Naive thymus-derived CD4-positive, alpha-beta T cell (primary cell): ENCODE data around the gene IFI44. TPM values are rescaled to one million over a fixed set of nuclear protein-coding genes. Genes with fewer than 3 reads are reported as not detected.

Experiments
- ATAC-seq: fragments of 150-1000 bp; cut with Tn5 transposase; 2 replicates; pipeline ENCODE4 v1.10.0; 2021; ENCODE audit warnings: mild to moderate bottlenecking, moderate library complexity
- CTCF ChIA-PET: fragments of 350-600 bp; sonication (Branson Sonifier 250); formaldehyde crosslinking; loops from one replicate; lab custom pipeline; 2021; ENCODE audit warnings: antibody characterized with exemption; lab: Charles Lee
- POLR2A ChIA-PET: fragments of 350-600 bp; sonication (Branson Sonifier 250); formaldehyde crosslinking; loops from one replicate; lab custom pipeline; 2021; ENCODE audit warnings: antibody characterized with exemption, inconsistent platforms; lab: Charles Lee
- DNase-seq, 9 donors: peaks; one replicate each; pipeline versions ENCODE4 v3.0.0 to v3.0.0-alpha.2; 2020 to 2022; ENCODE audit warnings: mixed read lengths in 1 of 9
- H3K27ac ChIP-seq: one replicate; pipeline ENCODE4 v1.7.0; 2013; ENCODE audit warnings: mild to moderate bottlenecking, low read depth, low read length, moderate library complexity
- H3K27me3 ChIP-seq, 2 donors: one replicate each; pipeline ENCODE4 v1.7.0; 2013; ENCODE audit warnings: low read length in 2 of 2, mild to moderate bottlenecking in 2 of 2, moderate library complexity in 2 of 2; ENCODE audit not compliant: control insufficient read depth in 2 of 2, insufficient read depth in 2 of 2
- H3K36me3 ChIP-seq, 3 experiments: 1 replicate in 2 of 3; 2 replicates in 1 of 3; pipeline ENCODE4 v1.7.0; 2013; ENCODE audit warnings: low read length in 3 of 3, mild to moderate bottlenecking in 3 of 3, moderate library complexity in 1 of 3; ENCODE audit not compliant: insufficient read depth in 3 of 3, control insufficient read depth in 2 of 3
- H3K4me1 ChIP-seq, 2 donors: one replicate each; pipeline ENCODE4 v1.7.0; 2013; ENCODE audit warnings: low read length in 2 of 2, mild to moderate bottlenecking in 2 of 2, moderate library complexity in 1 of 2; ENCODE audit not compliant: control insufficient read depth in 2 of 2, insufficient read depth in 2 of 2
- H3K4me3 ChIP-seq: 2 replicates; pipeline ENCODE4 v1.7.0; 2013; ENCODE audit warnings: mild to moderate bottlenecking, low read length
- H3K9me3 ChIP-seq, 3 experiments: 1 replicate in 2 of 3; 2 replicates in 1 of 3; pipeline ENCODE4 v1.7.0; 2013; ENCODE audit warnings: low read length in 3 of 3; ENCODE audit not compliant: control insufficient read depth in 2 of 3
- H3K27ac Mint-ChIP-seq, 9 donors: one replicate each; pipeline ENCODE4 v1.8.0; 2020 to 2022; ENCODE audit warnings: mixed read lengths in 9 of 9, mild to moderate bottlenecking in 8 of 9, moderate library complexity in 5 of 9, inconsistent platforms in 2 of 9
- H3K27me3 Mint-ChIP-seq, 5 donors: one replicate each; pipeline ENCODE4 v1.8.0; 2021 to 2022; ENCODE audit warnings: mixed read lengths in 5 of 5, mild to moderate bottlenecking in 1 of 5
- H3K36me3 Mint-ChIP-seq, 5 donors: one replicate each; pipeline ENCODE4 v1.8.0; 2020 to 2022; ENCODE audit warnings: mixed read lengths in 5 of 5, mild to moderate bottlenecking in 3 of 5, inconsistent platforms in 1 of 5
- H3K4me1 Mint-ChIP-seq, 7 donors: one replicate each; pipeline ENCODE4 v1.8.0; 2020 to 2022; ENCODE audit warnings: mixed read lengths in 7 of 7, mild to moderate bottlenecking in 3 of 7, inconsistent platforms in 1 of 7
- H3K4me3 Mint-ChIP-seq, 10 donors: one replicate each; pipeline ENCODE4 v1.8.0; 2020 to 2022; ENCODE audit warnings: mild to moderate bottlenecking in 10 of 10, mixed read lengths in 10 of 10, moderate library complexity in 6 of 10, inconsistent platforms in 2 of 10
- H3K9me3 Mint-ChIP-seq, 11 donors: one replicate each; pipeline ENCODE4 v1.8.0; 2020 to 2022; ENCODE audit warnings: mixed read lengths in 11 of 11, mild to moderate bottlenecking in 4 of 11, inconsistent platforms in 1 of 11, moderate library complexity in 1 of 11
- intact Hi-C, 2 donors: fragments of 100-400 bp; cut with micrococcal nuclease; formaldehyde crosslinking; loops; one replicate each; pipeline ENCODE4 v1.15.1; 2023
- polyA plus RNA-seq, 2 donors: library from polyadenylated mRNA; unstranded; fragments of 300-500 nt; fragmentation: Illumina TruSeq; gene quantifications; one replicate each; pipeline ENCODE4 v1.2.3, GENCODE V29; 2021
- total RNA-seq, 6 experiments: library from RNA in 5 of 6; stranded (reverse) in 5 of 6; gene quantifications; 1 replicate in 5 of 6; 2 replicates in 1 of 6; pipeline ENCODE4 v1.2.3 and lab custom pipeline; 2021 to 2026

IFI44 gene
- total and polyA plus RNA-seq, 7 experiments from 2014 or later: 9.8 to 142 (median 25.4) TPM

DNA sequence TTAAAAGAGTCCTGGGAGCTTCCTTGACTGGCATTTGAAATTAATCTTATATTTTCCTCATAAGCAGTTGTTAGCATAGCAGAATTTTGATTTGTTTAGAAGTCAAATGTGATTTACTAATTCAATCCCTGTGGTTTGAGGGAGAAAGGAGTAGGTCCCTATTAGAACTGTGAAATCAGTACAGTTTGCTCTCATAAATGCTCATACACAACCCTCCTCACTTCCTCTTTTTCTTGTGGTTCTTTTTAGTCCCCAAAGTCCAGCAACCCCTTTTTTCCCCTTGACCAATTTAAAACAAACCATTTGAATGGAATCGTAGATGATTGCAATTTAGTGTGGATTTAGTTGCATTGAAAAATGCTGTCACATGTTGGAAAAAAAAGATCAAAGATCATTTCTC is 9.2 kb upstream of the IFI44 start:
- ChIA-PET CTCF (interaction anchor here (1.0 to 1.8 kb wide), 2 partner anchors 23 to 33 kb away, joined by 4 read pairs; no protein-coding TSS in a partner anchor), POLR2A (interaction anchor here (0.7 kb wide), 1 partner anchor 20 kb away, joined by 3 read pairs; the partner anchor contains the start of gene IFI44L)
- no peaks in the 10 kb centered on the region for H3K36me3 ChIP-seq
- no peak for ATAC-seq
- H3K36me3 Mint-ChIP-seq: peaks cover 6 to 74% (median 42%) of the 10 kb centered on the region in 5 donors
- no peaks in the 10 kb centered on the region for H3K27me3 Mint-ChIP-seq
- peaks cover 7% of the 10 kb centered on the region in 2 donors for H3K4me1 ChIP-seq
- H3K27ac Mint-ChIP-seq: peak overlapping the region in 1 of 9 donors; percentile 15
- DNase-seq: no peak
- no peak overlapping the region for H3K4me3 ChIP-seq
- no peaks in the 10 kb centered on the region for H3K9me3 ChIP-seq
- peaks cover 3 to 67% (median 15%) of the 10 kb centered on the region in 7 donors for H3K4me1 Mint-ChIP-seq
- H3K9me3 Mint-ChIP-seq: peaks cover 0 to 14% (median 6%) of the 10 kb centered on the region in 11 donors
- no peak overlapping the region for H3K27ac ChIP-seq
- H3K4me3 Mint-ChIP-seq: no peak overlapping the region
- H3K27me3 ChIP-seq: no peaks in the 10 kb centered on the region
- intact Hi-C loops: loop anchor here in 1 of 2 donors (10.0 kb wide), 1 partner anchor 956 kb away; the partner anchor contains the start of gene ZZZ3

- intact Hi-C loops: loop anchor here in 1 of 2 donors (10.0 kb wide), 1 partner anchor 957 kb away; the partner anchor contains the start of gene ZZZ3
- POLR2A ChIA-PET: no interaction called here
- Mint-ChIP-seq H3K9me3 (peaks cover 0 to 19% (median 6%) of the 10 kb centered on the region in 11 donors), H3K36me3 (peaks cover 6 to 78% (median 36%) of the 10 kb centered on the region in 5 donors), H3K27ac (peak overlapping the region in 1 of 9 donors; percentile 51), H3K27me3 (no peaks in the 10 kb centered on the region), H3K4me1 (peaks cover 10 to 71% (median 26%) of the 10 kb centered on the region in 7 donors), H3K4me3 (no peak overlapping the region)
- ATAC-seq (no peak), DNase-seq (no peak)
- Histone ChIP-seq H3K27me3 (no peaks in the 10 kb centered on the region), H3K27ac (no peak overlapping the region), H3K36me3 (no peaks in the 10 kb centered on the region), H3K9me3 (no peaks in the 10 kb centered on the region), H3K4me1 (peaks cover 15 to 16% of the 10 kb centered on the region in 2 donors), H3K4me3 (no peak overlapping the region)
- CTCF ChIA-PET: interaction anchor here (0.7 kb wide), 1 partner anchor 22 kb away, joined by 3 read pairs; no protein-coding TSS in a partner anchor
Measured at GRCh38 chr1:78641558-78641957, 8.1 kb upstream of the IFI44 start.

DNA sequence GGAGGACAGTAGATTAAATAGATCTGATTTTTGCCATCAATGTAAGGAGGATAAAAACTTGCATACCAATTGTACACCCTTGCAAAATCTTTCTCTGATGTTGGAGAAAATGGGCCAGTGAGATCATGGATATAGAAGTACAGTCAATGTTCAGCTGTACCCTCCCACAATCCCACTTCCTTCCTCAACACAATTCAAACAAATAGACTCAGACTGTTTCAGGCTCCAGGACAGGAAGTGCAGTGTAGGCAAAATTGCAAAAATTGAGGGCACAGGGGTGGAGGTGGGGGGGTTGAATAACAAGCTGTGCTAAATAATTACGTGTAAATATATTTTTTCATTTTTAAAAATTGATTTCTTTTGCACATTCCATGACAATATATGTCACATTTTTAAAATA is 3.9 kb upstream of the IFI44 start:
- Histone ChIP-seq H3K4me3 (no peak overlapping the region), H3K36me3 (no peaks in the 10 kb centered on the region), H3K27ac (no peak overlapping the region), H3K9me3 (no peaks in the 10 kb centered on the region), H3K27me3 (no peaks in the 10 kb centered on the region), H3K4me1 (peaks cover 22 to 23% of the 10 kb centered on the region in 2 donors)
- peaks cover 0 to 28% (median 11%) of the 10 kb centered on the region in 11 donors for H3K9me3 Mint-ChIP-seq
- H3K36me3 Mint-ChIP-seq: peaks cover 6 to 83% (median 35%) of the 10 kb centered on the region in 5 donors
- H3K4me3 Mint-ChIP-seq: peak overlapping the region in 9 of 10 donors; percentile 29 to 76 (median 62)
- ChIA-PET POLR2A (interaction anchor here (2.7 kb wide), 1 partner anchor 25 kb away, joined by 14 read pairs; the partner anchor contains the start of gene IFI44L), CTCF (no interaction called here)
- intact Hi-C loops: loop anchor here (1.0 to 10.0 kb wide), 3 partner anchors 8 to 961 kb away; partner anchors contain the start of gene ZZZ3 (in 1 of the 2)
- H3K27me3 Mint-ChIP-seq: no peaks in the 10 kb centered on the region
- DNase-seq (peak in 7 of 9 donors; percentile 20 to 45 (median 31)), ATAC-seq (peak; percentile 64)
- H3K27ac Mint-ChIP-seq: peak overlapping the region; percentile 1 to 94 (median 61)
- peaks cover 26 to 59% (median 50%) of the 10 kb centered on the region in 7 donors for H3K4me1 Mint-ChIP-seq

- no peak overlapping the region for H3K4me3 ChIP-seq
- no peaks in the 10 kb centered on the region for H3K36me3 ChIP-seq
- Mint-ChIP-seq H3K4me3 (peak overlapping the region in 1 of 10 donors; percentile 62), H3K4me1 (peaks cover 36 to 68% (median 58%) of the 10 kb centered on the region in 7 donors), H3K27me3 (no peaks in the 10 kb centered on the region), H3K9me3 (peaks cover 0 to 27% (median 9%) of the 10 kb centered on the region in 11 donors), H3K27ac (peak overlapping the region in 4 of 9 donors; percentile 48 to 94 (median 72)), H3K36me3 (peaks cover 6 to 80% (median 22%) of the 10 kb centered on the region in 5 donors)
- ATAC-seq (no peak), DNase-seq (no peak)
- peaks cover 26 to 30% of the 10 kb centered on the region in 2 donors for H3K4me1 ChIP-seq
- no peaks in the 10 kb centered on the region for H3K27me3 ChIP-seq
- H3K9me3 ChIP-seq: no peaks in the 10 kb centered on the region
- H3K27ac ChIP-seq: no peak overlapping the region
- intact Hi-C loops: loop anchor here (5.0 to 10.0 kb wide), 2 partner anchors 680 to 962 kb away; partner anchors contain the start of gene ZZZ3 (in 1 of the 2)
- CTCF ChIA-PET: interaction anchor here (0.5 kb wide), 1 partner anchor 1452 kb away, joined by 6 read pairs; no protein-coding TSS in a partner anchor
- POLR2A ChIA-PET: interaction anchor here (0.6 to 2.0 kb wide), 6 partner anchors 13 to 669 kb away, joined by 3 to 4 read pairs (median 3); partner anchors contain the start of gene FUBP1
Measured at GRCh38 chr1:78647238-78647637, 2.4 kb upstream of the IFI44 start.

DNA sequence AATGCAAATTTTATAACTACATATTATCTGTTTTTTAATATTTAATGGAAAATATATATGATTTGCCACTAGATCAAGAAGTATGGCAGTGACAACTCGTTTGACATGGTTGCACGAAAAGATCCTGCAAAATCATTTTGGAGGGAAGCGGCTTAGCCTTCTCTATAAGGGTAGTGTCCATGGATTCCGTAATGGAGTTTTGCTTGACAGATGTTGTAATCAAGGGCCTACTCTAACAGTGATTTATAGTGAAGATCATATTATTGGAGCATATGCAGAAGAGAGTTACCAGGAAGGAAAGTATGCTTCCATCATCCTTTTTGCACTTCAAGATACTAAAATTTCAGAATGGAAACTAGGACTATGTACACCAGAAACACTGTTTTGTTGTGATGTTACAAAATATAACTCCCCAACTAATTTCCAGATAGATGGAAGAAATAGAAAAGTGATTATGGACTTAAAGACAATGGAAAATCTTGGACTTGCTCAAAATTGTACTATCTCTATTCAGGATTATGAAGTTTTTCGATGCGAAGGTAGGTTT is 556 bp downstream of the IFI44 start:
- POLR2A ChIA-PET: interaction anchor here (1.0 to 1.6 kb wide), 4 partner anchors 26 to 967 kb away, joined by 3 to 8 read pairs (median 6); partner anchors contain the start of gene IFI44L
- peak overlapping the region; percentile 68 for H3K4me3 ChIP-seq
- H3K9me3 ChIP-seq: no peaks in the 10 kb centered on the region
- Mint-ChIP-seq H3K9me3 (peaks cover 0 to 19% (median 6%) of the 10 kb centered on the region in 11 donors), H3K36me3 (peaks cover 0 to 67% (median 10%) of the 10 kb centered on the region in 5 donors), H3K4me3 (peak overlapping the region; percentile 81 to 100 (median 92)), H3K27ac (peak overlapping the region; percentile 82 to 97 (median 93)), H3K27me3 (no peaks in the 10 kb centered on the region), H3K4me1 (peaks cover 39 to 74% (median 58%) of the 10 kb centered on the region in 7 donors)
- peak overlapping the region; percentile 67 for H3K27ac ChIP-seq
- intact Hi-C loops: loop anchor here in 1 of 2 donors (1.0 to 2.0 kb wide), 2 partner anchors 27 to 671 kb away; partner anchors contain the start of gene FUBP1
- peak in 4 of 9 donors; percentile 5 to 16 (median 13) for DNase-seq
- ATAC-seq: no peak
- H3K27me3 ChIP-seq: no peaks in the 10 kb centered on the region
- H3K4me1 ChIP-seq: peaks cover 32 to 35% of the 10 kb centered on the region in 2 donors
- CTCF ChIA-PET: interaction anchor here (1.1 to 1.8 kb wide), 3 partner anchors 26 to 33 kb away, joined by 3 to 11 read pairs (median 6); partner anchors contain the start of gene IFI44L
- H3K36me3 ChIP-seq: peaks cover 0 to 4% (median 0%) of the 10 kb centered on the region in 3 experiments

DNA sequence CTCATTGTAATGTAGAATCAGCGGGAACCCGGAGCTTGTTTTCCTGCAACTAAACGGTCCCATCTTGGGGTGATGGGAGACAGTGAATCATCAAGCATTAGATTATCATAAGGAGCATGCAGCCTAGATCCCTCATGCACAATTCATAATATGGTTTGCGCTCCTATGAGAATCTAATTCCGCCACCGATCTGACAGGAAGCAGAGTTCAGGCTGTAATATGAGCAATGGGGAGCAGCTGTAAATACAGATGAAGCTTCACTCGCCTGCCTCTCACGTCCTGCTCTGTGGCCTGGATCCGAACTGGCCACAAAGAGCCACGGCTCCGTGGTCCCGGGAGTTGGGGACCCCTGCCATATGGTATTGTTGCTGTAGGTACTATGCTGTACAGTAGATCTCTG is 1.6 kb downstream of the IFI44 start:
- Histone ChIP-seq H3K4me1 (peaks cover 22 to 27% of the 10 kb centered on the region in 2 donors), H3K36me3 (peaks cover 0 to 11% (median 0%) of the 10 kb centered on the region in 3 experiments), H3K27ac (peak overlapping the region; percentile 67), H3K9me3 (no peaks in the 10 kb centered on the region), H3K4me3 (peak overlapping the region; percentile 68), H3K27me3 (no peaks in the 10 kb centered on the region)
- H3K4me1 Mint-ChIP-seq: peaks cover 34 to 74% (median 52%) of the 10 kb centered on the region in 7 donors
- H3K4me3 Mint-ChIP-seq: peak overlapping the region; percentile 81 to 100 (median 92)
- ChIA-PET CTCF (interaction anchor here (1.2 kb wide), 1 partner anchor 25 kb away, joined by 3 read pairs; no protein-coding TSS in a partner anchor), POLR2A (interaction anchor here (0.8 to 1.0 kb wide), 3 partner anchors 14 to 31 kb away, joined by 3 to 6 read pairs (median 3); partner anchors contain the start of gene IFI44L)
- peak in 7 of 9 donors; percentile 25 to 46 (median 40) for DNase-seq
- H3K9me3 Mint-ChIP-seq: peaks cover 0 to 15% (median 5%) of the 10 kb centered on the region in 11 donors
- intact Hi-C loops: loop anchor here (1.0 to 2.0 kb wide), 4 partner anchors 9 to 34 kb away; no protein-coding TSS in a partner anchor
- peak; percentile 59 for ATAC-seq
- H3K27ac Mint-ChIP-seq: peak overlapping the region; percentile 82 to 97 (median 93)
- H3K27me3 Mint-ChIP-seq: no peaks in the 10 kb centered on the region
- peaks cover 0 to 62% (median 17%) of the 10 kb centered on the region in 5 donors for H3K36me3 Mint-ChIP-seq
